ENCODE measurements around the gene MIA. TPM values are rescaled to one million over a fixed set of nuclear protein-coding genes. Genes with fewer than 3 reads are reported as not detected.
"Not testable (repeated sequence)": the region's sequence is repeated elsewhere in the genome, so short reads cannot be mapped to it uniquely, and the experiment has no call there.

Gene MIA
- total and polyA plus RNA-seq, 12 donors = 0.74 to 9.2 (median 4.9) TPM; not detected in 6

DNA sequence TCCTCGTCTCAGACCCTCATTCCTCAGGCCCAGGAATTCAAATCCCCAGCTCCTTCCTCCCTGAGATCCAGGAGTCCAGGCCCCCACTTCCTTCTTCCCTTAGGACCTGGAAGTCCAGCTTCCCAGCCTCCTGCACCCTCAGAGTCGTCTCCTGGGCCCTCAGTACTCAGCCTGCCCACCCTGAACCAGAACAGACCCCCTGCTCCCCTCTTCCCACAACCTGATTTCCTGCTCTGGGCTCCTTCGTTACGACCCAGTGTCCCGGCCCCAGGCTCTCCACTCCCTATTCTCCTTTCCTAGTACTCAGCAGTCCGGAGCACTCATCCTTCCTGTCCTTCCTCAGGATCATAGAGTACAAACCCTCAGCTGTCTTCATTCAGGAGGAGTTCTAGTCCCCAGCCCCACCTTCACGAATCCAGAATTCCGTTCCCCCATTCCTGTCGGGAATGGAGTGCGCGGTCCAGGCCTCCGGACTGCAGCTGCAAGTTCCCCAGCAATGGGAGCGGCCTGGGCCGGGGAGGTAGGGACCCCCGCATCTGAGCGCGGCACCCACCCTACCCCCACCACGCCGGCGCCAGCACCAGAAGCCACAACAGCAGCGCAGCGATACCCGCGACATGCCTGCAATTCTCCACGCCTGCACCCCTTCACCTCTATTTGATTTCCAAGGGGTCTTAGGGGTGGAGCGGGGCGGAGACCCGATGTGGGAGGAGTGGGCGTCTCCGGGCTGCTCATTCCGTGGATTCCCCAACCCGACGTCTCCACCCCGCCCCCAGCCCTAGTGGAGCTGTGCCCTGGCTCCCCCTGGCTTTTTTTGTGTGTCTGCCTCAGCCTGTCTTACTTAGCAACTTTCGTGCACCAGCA, 36.4 kb downstream of the MIA start:
- 24 to 38% (median 31%) methylated on average over 18 to 35 of the region's 35 CpGs for WGBS, 4 donors
- no peak for DNase-seq

DNA sequence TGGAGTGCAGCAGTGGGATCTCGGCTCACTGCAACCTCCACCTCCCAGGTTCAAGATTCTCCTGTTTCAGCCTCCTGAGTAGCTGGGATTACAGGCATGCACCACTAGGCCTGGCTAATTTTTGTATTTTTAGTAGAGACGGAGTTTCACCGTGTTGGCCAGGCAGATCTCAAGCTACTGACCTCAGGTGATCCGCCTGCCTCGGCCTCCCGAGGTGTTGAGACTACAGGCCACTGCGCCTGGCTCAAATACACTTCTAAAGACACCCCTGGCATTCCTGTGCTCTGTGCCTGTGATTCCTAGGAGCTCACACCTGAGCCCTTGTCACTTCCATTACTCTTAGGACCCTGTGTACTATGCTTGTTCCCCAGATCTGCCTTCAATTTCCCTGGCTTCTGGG, 37.2 kb downstream of the MIA start:
- 69 to 90% (median 86%) methylated on average over 5 to 7 of the region's 7 CpGs for WGBS, 4 donors
- H3K27me3 ChIP-seq; DNase-seq; H3K4me3 ChIP-seq; H3K9me3 ChIP-seq (replicated peaks in 1 of 3); intact Hi-C loops (cut with DNase I): not testable (repeated sequence)
- H3K4me1 ChIP-seq (replicated peaks in 1 of 2) = peaks cover 9 to 22% of the 10 kb centered on the region in 2 donors
- H3K36me3 ChIP-seq (replicated peaks in 1 of 2) = peaks cover 0 to 20% of the 10 kb centered on the region in 2 donors
- peak overlapping the region in 1 of 5 donors; percentile 58 for H3K27ac ChIP-seq

More for the DNA sequence above, 36.4 kb downstream of the MIA start:
- H3K27ac ChIP-seq = peak overlapping the region in 3 of 5 donors; percentile 47 to 84 (median 63)
- H3K4me3 ChIP-seq = peak overlapping the region in 1 of 4 donors; percentile 30
- TF ChIP-seq, protein P1, sequence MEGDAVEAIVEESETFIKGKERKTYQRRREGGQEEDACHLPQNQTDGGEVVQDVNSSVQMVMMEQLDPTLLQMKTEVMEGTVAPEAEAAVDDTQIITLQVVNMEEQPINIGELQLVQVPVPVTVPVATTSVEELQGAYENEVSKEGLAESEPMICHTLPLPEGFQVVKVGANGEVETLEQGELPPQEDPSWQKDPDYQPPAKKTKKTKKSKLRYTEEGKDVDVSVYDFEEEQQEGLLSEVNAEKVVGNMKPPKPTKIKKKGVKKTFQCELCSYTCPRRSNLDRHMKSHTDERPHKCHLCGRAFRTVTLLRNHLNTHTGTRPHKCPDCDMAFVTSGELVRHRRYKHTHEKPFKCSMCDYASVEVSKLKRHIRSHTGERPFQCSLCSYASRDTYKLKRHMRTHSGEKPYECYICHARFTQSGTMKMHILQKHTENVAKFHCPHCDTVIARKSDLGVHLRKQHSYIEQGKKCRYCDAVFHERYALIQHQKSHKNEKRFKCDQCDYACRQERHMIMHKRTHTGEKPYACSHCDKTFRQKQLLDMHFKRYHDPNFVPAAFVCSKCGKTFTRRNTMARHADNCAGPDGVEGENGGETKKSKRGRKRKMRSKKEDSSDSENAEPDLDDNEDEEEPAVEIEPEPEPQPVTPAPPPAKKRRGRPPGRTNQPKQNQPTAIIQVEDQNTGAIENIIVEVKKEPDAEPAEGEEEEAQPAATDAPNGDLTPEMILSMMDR (IDR thresholded peaks at IDR 0.05) = no peak
- TF ChIP-seq POLR2A (IDR thresholded peaks at IDR 0.05) = no peak
- H3K27me3 ChIP-seq = no peaks in the 10 kb centered on the region
- H3K36me3 ChIP-seq (replicated peaks in 1 of 2) = peaks cover 0 to 25% of the 10 kb centered on the region in 2 donors
- H3K9me3 ChIP-seq (replicated peaks in 1 of 3) = no peaks in the 10 kb centered on the region
- intact Hi-C loops (cut with DNase I) = no loop called here
- peaks cover 9 to 30% of the 10 kb centered on the region in 2 donors for H3K4me1 ChIP-seq (replicated peaks in 1 of 2)

DNA sequence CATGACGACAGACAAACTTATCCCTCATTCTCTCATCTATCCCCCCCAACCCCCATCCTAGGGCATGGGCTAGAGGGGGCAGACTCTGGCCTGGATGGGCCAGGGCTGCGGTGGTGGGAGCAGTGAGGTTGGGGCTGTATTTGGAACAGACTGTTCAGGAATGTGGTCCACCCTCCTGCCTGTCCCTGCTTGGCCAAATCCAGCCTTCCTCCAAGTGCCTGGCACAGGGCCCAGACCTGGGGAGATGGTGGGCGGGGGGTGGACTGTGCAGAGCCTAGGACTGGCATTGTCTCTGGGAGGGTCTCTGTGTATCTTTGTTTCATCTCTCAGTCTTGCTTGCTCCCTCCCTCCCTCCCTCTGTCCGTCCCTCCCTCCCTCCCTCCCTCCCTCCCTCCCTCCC, 37.9 kb downstream of the MIA start:
- intact Hi-C loops (cut with DNase I) = no loop called here
- peak overlapping the region in 1 of 5 donors; percentile 58 for H3K27ac ChIP-seq
- H3K4me3 ChIP-seq = no peak overlapping the region
- peaks cover 0 to 14% of the 10 kb centered on the region in 2 donors for H3K36me3 ChIP-seq (replicated peaks in 1 of 2)
- H3K27me3 ChIP-seq = no peaks in the 10 kb centered on the region
- H3K4me1 ChIP-seq (replicated peaks in 1 of 2) = peaks cover 9 to 19% of the 10 kb centered on the region in 2 donors
- DNase-seq = no peak
- TF ChIP-seq POLR2A (IDR thresholded peaks at IDR 0.05) = no peak
- TF ChIP-seq, protein P1 (IDR thresholded peaks at IDR 0.05) = no peak
- 21 to 55% (median 39%) methylated on average over 2 to 4 of the region's 4 CpGs for WGBS, 4 donors
- H3K9me3 ChIP-seq (replicated peaks in 1 of 3) = no peaks in the 10 kb centered on the region

DNA sequence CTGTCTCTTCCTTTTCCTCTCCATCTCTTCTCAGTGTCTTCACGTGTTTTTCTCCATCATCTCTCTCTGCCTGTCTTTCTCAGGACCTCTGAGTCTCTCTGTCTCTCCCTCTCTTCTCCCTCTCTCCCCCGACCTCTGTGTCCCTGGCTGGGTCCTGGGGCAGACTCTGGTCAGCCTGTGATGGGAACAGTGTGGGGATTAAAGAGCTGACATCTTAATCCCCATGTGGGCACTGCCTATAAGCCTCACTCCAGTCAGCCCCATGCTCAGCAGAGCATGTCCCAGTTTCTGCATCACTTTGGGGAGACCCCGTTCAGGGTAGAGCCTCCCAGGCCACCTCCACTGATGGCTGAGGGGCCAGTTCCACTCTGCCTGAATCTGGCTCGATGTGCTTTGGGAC, 39.9 kb downstream of the MIA start:
- TF ChIP-seq, protein P1 (IDR thresholded peaks at IDR 0.05) = no peak
- no peak for TF ChIP-seq POLR2A (IDR thresholded peaks at IDR 0.05)
- Histone ChIP-seq H3K27me3 (no peaks in the 10 kb centered on the region), H3K27ac (no peak overlapping the region), H3K36me3 (replicated peaks in 1 of 2) (no peaks in the 10 kb centered on the region), H3K4me1 (replicated peaks in 1 of 2) (peaks cover 15 to 27% of the 10 kb centered on the region in 2 donors), H3K4me3 (no peak overlapping the region), H3K9me3 (replicated peaks in 1 of 3) (no peaks in the 10 kb centered on the region)
- peak in 2 of 7 donors; percentile 14 to 48 for DNase-seq
- 62 to 77% (median 71%) methylated on average over 3 to 4 of the region's 4 CpGs for WGBS, 4 donors
- intact Hi-C loops (cut with DNase I) = loop anchor here in 1 of 2 donors (5.0 kb wide), 1 partner anchor 153 kb away; no protein-coding TSS in a partner anchor

All from adrenal gland (tissue), 12 donors.